Liver (tissue), 9 donors: ENCODE results near the gene MAN2A1. TPM values are rescaled to one million over a fixed set of nuclear protein-coding genes. Genes with fewer than 3 reads are reported as not detected.

Source experiments
- DNase-seq: peaks from one replicate; pipeline ENCODE4 v3.0.0-alpha.2; 2017; ENCODE audit warnings: low spot score
- H3K27ac ChIP-seq, 2 donors: one replicate each; pipeline ENCODE4 v1.7.0; 2013; ENCODE audit warnings: inconsistent platforms in 2 of 2, low read length in 2 of 2, control low read depth in 1 of 2, low read depth in 1 of 2, mild to moderate bottlenecking in 1 of 2
- H3K27me3 ChIP-seq, 4 donors: one replicate each; pipeline versions ENCODE4 v1.6.1 to v1.7.0; 2013; ENCODE audit warnings: low read length in 3 of 4, inconsistent platforms in 1 of 4, mild to moderate bottlenecking in 1 of 4, moderate library complexity in 1 of 4; ENCODE audit not compliant: control insufficient read depth in 4 of 4, insufficient read depth in 4 of 4
- H3K36me3 ChIP-seq, 4 donors: one replicate each; pipeline versions ENCODE4 v1.6.1 to v1.7.0; 2013; ENCODE audit warnings: low read length in 3 of 4, mild to moderate bottlenecking in 3 of 4, low read depth in 1 of 4, moderate library complexity in 1 of 4; ENCODE audit not compliant: control insufficient read depth in 4 of 4, insufficient read depth in 3 of 4
- H3K4me1 ChIP-seq, 4 donors: one replicate each; pipeline versions ENCODE4 v1.6.1 to v1.7.0; 2013; ENCODE audit warnings: low read length in 3 of 4, mild to moderate bottlenecking in 3 of 4, moderate library complexity in 1 of 4; ENCODE audit not compliant: control insufficient read depth in 4 of 4, insufficient read depth in 4 of 4
- H3K4me3 ChIP-seq, 3 donors: one replicate each; pipeline versions ENCODE4 v1.6.1 to v1.7.0; 2013; ENCODE audit warnings: low read length in 3 of 3, control low read depth in 1 of 3, low read depth in 1 of 3, mild to moderate bottlenecking in 1 of 3
- H3K9ac ChIP-seq, 2 donors: one replicate each; pipeline ENCODE4 v1.7.0; 2013; ENCODE audit warnings: low read length in 2 of 2, mild to moderate bottlenecking in 2 of 2, moderate library complexity in 2 of 2, control low read depth in 1 of 2, low read depth in 1 of 2
- H3K9me3 ChIP-seq, 4 donors: one replicate each; pipeline versions ENCODE4 v1.6.1 to v1.7.0; 2013; ENCODE audit warnings: low read length in 3 of 4; ENCODE audit not compliant: control insufficient read depth in 4 of 4
- ATF3 ChIP-seq: IDR thresholded peaks from 2 replicates; pipeline ENCODE4 v1.6.1; 2016; ENCODE audit warnings: antibody characterized with exemption
- EGR1 ChIP-seq, 2 donors: IDR thresholded peaks; 2 replicates each; pipeline ENCODE4 v1.6.1; 2016 to 2018; ENCODE audit warnings: antibody characterized with exemption in 2 of 2, low read depth in 2 of 2
- FOXA1 ChIP-seq: IDR thresholded peaks from 2 replicates; pipeline ENCODE4 v1.6.1; 2016; ENCODE audit warnings: antibody characterized with exemption
- FOXA2 ChIP-seq: IDR thresholded peaks from 2 replicates; pipeline ENCODE4 v1.6.1; 2016; ENCODE audit warnings: antibody characterized with exemption
- GABPA ChIP-seq, 2 donors: IDR thresholded peaks in 1 of 2; conservative IDR thresholded peaks in 1 of 2; 2 replicates each; pipeline ENCODE4 v1.6.1; 2016; ENCODE audit warnings: antibody characterized with exemption in 2 of 2, mild to moderate bottlenecking in 1 of 2, moderate library complexity in 1 of 2
- HNF4A ChIP-seq, 2 donors: conservative IDR thresholded peaks; 2 replicates each; pipeline ENCODE4 v1.6.1; 2016; ENCODE audit warnings: antibody characterized with exemption in 2 of 2, mild to moderate bottlenecking in 2 of 2
- HNF4G ChIP-seq: IDR thresholded peaks from 2 replicates; pipeline ENCODE4 v1.6.1; 2016; ENCODE audit warnings: antibody characterized with exemption
- JUND ChIP-seq, 2 donors: IDR thresholded peaks; 2 replicates each; pipeline ENCODE4 v1.6.1; 2016; ENCODE audit warnings: antibody characterized with exemption in 2 of 2
- NR2F2 ChIP-seq: IDR thresholded peaks from 2 replicates; pipeline ENCODE4 v1.6.1; 2016; ENCODE audit warnings: antibody characterized with exemption
- RAD21 ChIP-seq, 2 donors: IDR thresholded peaks; 2 replicates each; pipeline ENCODE4 v1.6.1; 2016; ENCODE audit warnings: antibody characterized with exemption in 2 of 2, mild to moderate bottlenecking in 2 of 2
- REST ChIP-seq: IDR thresholded peaks from 2 replicates; pipeline ENCODE4 v1.6.1; 2016; ENCODE audit warnings: antibody characterized with exemption, mild to moderate bottlenecking
- RXRA ChIP-seq, 2 donors: IDR thresholded peaks; 2 replicates each; pipeline ENCODE4 v1.6.1; 2017 to 2018; ENCODE audit warnings: antibody characterized with exemption in 2 of 2, mild to moderate bottlenecking in 1 of 2
- SP1 ChIP-seq: IDR thresholded peaks from 2 replicates; pipeline ENCODE4 v1.6.1; 2018; ENCODE audit warnings: antibody characterized with exemption, mild to moderate bottlenecking
- TAF1 ChIP-seq: conservative IDR thresholded peaks from 2 replicates; pipeline ENCODE4 v1.6.1; 2016; ENCODE audit warnings: antibody characterized with exemption, mild to moderate bottlenecking
- YY1 ChIP-seq: IDR thresholded peaks from 2 replicates; pipeline ENCODE4 v1.6.1; 2016; ENCODE audit warnings: antibody characterized with exemption, mild to moderate bottlenecking
- ZBTB33 ChIP-seq: IDR thresholded peaks from 2 replicates; pipeline ENCODE4 v1.6.1; 2016; ENCODE audit warnings: antibody characterized with exemption
- WGBS: extraction: QIAGEN DNeasy Blood & Tissue Kit; methylation state at CpG from one replicate; pipeline ENCODE4 v1.1.7; 2013; 5-methylcytosine and 5-hydroxymethylcytosine counted together
- polyA plus RNA-seq, 2 donors: library from polyadenylated mRNA; stranded (reverse) in 1 of 2; unstranded in 1 of 2; fragments of 200-250 nt in 1 of 2; fragments of >200 nt in 1 of 2; fragmentation: Nextera tagmentation in 1 of 2; extraction: Ambion mirVana in 1 of 2; gene quantifications; one replicate each; pipeline versions ENCODE4 v1.2.1 to v1.2.3, GENCODE V29; 2013 to 2015
- total RNA-seq, 2 donors: library from RNA; depleted of rRNA; stranded (reverse); fragments of >200 nt; gene quantifications; one replicate each; pipeline ENCODE4 v1.2.3, GENCODE V29; 2014
- TF ChIP-seq, protein P1 (sequence below): IDR thresholded peaks from 2 replicates; pipeline ENCODE4 v1.6.1; 2016; ENCODE audit warnings: antibody characterized with exemption
- donor health status: healthy.
- donor health status: healthy.
- donor health status: healthy.
- donor health status: healthy.
- donor health status: healthy.

MAN2A1 gene
- total and polyA plus RNA-seq, 4 donors, result 21.4 to 82.8 (median 47.3) TPM

DNA sequence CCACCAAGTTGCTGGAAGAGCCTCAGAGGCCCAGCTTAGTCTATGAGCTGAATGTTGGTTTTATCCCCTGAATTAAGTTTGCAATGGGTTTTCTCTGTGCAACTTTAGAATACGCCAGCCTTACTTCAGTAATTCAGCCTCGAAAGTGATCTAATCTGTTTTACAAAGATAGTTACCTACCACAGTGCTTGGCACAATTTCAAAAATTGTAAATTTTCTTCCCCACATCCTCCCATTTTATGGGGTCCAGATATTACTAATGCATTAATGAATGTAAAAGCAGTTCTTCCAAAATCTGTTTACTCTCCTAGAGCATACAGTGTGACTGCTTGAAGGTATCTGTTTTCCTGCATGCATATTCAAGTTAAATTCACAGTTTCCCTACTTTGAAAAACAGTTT is 172.6 kb downstream of the MAN2A1 start:
- Histone ChIP-seq H3K9me3 (no peaks in the 10 kb centered on the region), H3K4me3 (no peak overlapping the region), H3K9ac (no peak overlapping the region), H3K27ac (no peak overlapping the region), H3K27me3 (no peaks in the 10 kb centered on the region), H3K4me1 (no peaks in the 10 kb centered on the region), H3K36me3 (peaks cover 4 to 65% (median 46%) of the 10 kb centered on the region in 4 donors)
- 97% methylated on average over 2 of the region's 2 CpGs for WGBS
- TF ChIP-seq FOXA2, result no peak
- no peak for TF ChIP-seq HNF4G
- TF ChIP-seq ATF3, result no peak
- TF ChIP-seq GABPA (IDR thresholded peaks at IDR 0.05 in 1 of 2, conservative IDR thresholded peaks at IDR 0.05 in 1 of 2), result no peak
- TF ChIP-seq ZBTB33, result no peak
- TF ChIP-seq REST, result no peak
- TF ChIP-seq, protein P1, sequence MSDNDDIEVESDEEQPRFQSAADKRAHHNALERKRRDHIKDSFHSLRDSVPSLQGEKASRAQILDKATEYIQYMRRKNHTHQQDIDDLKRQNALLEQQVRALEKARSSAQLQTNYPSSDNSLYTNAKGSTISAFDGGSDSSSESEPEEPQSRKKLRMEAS, result no peak
- no peak for TF ChIP-seq EGR1 (IDR thresholded peaks at IDR 0.05; ENCODE audit: low read depth in 2 of 2)
- TF ChIP-seq HNF4A (conservative IDR thresholded peaks at IDR 0.05), result no peak
- no peak for TF ChIP-seq TAF1
- no peak for DNase-seq

- TF ChIP-seq GABPA (IDR thresholded peaks at IDR 0.05 in 1 of 2, conservative IDR thresholded peaks at IDR 0.05 in 1 of 2) (no peak), NR2F2 (no peak), ATF3 (no peak), HNF4G (no peak), RXRA (IDR thresholded peaks at IDR 0.05) (no peak), FOXA1 (no peak), YY1 (no peak), SP1 (no peak), HNF4A (conservative IDR thresholded peaks at IDR 0.05) (no peak), JUND (IDR thresholded peaks at IDR 0.05) (no peak), REST (no peak), RAD21 (IDR thresholded peaks at IDR 0.05) (no peak), FOXA2 (no peak), ZBTB33 (no peak), EGR1 (IDR thresholded peaks at IDR 0.05; ENCODE audit: low read depth in 2 of 2) (no peak)
- TF ChIP-seq, protein P1, result no peak
- H3K27me3 ChIP-seq, result no peaks in the 10 kb centered on the region
- H3K9ac ChIP-seq, result no peak overlapping the region
- DNase-seq, result no peak
- no peak overlapping the region for H3K4me3 ChIP-seq
- 97% methylated on average over 1 of the region's 1 CpG for WGBS
- no peaks in the 10 kb centered on the region for H3K4me1 ChIP-seq
- peaks cover 3 to 58% (median 44%) of the 10 kb centered on the region in 4 donors for H3K36me3 ChIP-seq
- H3K27ac ChIP-seq, result no peak overlapping the region
- no peaks in the 10 kb centered on the region for H3K9me3 ChIP-seq
Observed at GRCh38 chr5:109863752-109864151, 174.0 kb downstream of the MAN2A1 start.
